GM18526 (cell line): ENCODE data around the gene FOS.
A peak's percentile ranks its signal among the peaks of the same experiment; 100 is the strongest.

Experiments used
- POLR2A ChIP-seq: IDR thresholded peaks from 3 replicates; pipeline ENCODE4 v1.6.1; 2011; ENCODE audit not compliant: insufficient read length; ENCODE audit errors: extremely low read depth

FOS gene

DNA sequence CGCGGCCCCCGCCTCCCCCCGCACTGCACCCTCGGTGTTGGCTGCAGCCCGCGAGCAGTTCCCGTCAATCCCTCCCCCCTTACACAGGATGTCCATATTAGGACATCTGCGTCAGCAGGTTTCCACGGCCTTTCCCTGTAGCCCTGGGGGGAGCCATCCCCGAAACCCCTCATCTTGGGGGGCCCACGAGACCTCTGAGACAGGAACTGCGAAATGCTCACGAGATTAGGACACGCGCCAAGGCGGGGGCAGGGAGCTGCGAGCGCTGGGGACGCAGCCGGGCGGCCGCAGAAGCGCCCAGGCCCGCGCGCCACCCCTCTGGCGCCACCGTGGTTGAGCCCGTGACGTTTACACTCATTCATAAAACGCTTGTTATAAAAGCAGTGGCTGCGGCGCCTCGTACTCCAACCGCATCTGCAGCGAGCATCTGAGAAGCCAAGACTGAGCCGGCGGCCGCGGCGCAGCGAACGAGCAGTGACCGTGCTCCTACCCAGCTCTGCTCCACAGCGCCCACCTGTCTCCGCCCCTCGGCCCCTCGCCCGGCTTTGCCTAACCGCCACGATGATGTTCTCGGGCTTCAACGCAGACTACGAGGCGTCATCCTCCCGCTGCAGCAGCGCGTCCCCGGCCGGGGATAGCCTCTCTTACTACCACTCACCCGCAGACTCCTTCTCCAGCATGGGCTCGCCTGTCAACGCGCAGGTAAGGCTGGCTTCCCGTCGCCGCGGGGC is at the start of gene FOS:
FOS (plus strand) TSS at position 407 of the 731 bp plus-strand sequence; CDS start at position 562, 155 bp downstream.
- peak; percentile 91 for TF ChIP-seq POLR2A

DNA sequence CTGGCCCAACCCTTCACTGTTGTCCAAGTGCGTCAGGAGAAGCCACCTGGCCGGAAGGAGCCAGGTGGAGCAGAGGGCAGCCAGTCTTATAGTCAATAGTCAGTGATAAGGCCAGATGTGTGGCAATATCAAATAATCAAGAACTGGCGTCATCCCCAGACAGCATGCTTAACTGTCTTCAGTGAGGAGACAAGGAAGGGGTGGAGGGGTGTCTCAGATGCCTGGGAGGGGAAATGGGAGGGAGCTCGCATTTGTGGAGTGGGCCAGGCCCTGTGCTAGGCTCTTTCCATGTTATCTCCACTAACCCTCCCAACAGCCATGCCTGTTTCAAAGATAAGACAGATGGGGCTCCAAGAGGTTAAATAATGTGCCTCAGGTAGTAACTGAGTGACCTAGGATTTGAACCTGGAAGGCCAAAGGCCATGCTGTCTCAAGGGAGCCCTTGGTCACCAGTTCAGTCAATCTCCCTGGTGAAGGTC is 48.9 kb upstream of the FOS start:
- no peak for TF ChIP-seq POLR2A

DNA sequence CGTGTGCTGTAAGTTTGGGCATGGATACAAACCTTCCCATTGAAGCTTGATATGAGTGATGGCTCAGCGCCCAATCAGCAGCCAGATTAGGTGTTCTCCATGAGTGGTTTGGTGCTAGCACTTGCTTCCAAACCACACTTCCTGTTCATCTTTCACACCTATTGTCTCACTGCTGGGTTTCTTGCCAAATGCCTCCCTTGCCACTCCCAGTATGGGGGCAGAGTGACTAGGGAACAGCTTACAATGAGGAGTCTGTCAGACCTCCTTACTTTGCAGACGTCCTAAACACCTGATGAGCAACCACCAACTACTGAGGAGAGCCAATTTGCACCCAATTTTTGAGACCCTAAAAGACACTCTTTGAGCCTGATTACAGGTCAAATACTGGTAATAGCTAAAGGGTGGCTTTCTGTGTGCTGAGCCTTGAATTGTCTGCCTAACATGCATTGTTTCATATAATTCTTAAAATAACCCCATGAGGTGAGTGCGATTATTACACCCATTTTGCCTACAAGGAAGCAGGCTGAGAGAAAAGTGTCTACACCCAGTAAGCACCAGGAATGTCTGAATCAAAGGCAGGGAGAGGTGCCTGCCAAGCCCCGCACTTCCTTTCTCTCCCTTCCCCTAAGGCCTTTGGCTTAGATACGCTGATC is 48.4 kb upstream of the FOS start:
- TF ChIP-seq POLR2A, result no peak

DNA sequence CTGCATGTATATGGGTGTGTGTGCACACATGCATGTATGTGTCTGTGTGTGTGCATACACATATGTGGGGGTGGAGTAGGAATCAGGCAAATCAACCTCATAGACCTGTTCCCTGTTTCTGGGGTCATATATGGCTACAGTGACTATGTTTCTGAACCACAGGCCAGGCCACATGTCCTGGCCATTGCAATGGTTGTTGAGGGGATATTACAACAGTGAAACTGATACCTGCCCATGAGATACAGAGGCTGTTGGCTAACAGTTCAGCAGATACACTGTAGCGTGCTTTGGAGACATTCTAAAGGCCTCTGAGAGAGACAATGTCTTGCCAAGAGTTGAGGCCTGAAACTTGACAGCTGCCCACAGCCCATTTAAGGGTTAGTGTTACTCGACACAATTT is 47.3 kb upstream of the FOS start:
- TF ChIP-seq POLR2A, result no peak

DNA sequence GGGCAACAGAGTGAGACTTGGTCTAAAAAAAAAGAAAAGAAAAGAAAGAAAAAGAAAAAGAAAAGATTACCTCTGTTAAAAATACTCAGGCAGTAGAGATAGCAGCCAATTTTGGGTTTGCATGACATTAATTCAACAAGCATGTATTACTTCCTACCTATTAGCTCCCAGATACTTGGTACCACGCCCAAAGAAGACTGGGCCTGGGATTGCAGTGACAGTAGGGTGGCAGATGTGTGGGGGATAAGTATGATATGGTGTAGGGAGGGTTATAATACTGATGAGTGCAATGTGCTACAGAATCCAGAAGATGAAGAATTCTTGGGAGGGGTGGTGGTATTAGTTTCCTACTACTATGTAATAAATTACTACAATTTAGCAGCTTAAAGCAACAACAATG is 46.4 kb upstream of the FOS start:
- TF ChIP-seq POLR2A, result no peak

DNA sequence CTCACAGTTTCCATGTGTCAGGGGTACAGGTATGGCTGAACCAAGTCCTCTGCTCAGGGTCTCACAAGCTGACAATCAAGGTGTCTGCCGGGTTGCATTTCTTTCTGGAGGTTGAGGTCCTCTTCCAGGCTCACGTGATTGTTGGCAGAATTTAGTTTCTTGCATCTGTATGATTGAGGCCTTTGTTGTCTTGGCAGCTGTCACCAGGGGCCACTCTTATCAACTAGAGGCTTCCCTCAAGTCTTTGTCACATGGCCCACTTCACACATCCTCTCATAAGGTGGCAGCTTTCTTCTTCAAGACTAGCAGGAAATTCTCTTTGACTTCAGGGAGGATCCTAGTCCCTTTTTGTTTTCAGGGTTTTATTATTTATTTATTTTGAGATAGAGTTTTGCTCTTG is 46.0 kb upstream of the FOS start:
- TF ChIP-seq POLR2A, result no peak

DNA sequence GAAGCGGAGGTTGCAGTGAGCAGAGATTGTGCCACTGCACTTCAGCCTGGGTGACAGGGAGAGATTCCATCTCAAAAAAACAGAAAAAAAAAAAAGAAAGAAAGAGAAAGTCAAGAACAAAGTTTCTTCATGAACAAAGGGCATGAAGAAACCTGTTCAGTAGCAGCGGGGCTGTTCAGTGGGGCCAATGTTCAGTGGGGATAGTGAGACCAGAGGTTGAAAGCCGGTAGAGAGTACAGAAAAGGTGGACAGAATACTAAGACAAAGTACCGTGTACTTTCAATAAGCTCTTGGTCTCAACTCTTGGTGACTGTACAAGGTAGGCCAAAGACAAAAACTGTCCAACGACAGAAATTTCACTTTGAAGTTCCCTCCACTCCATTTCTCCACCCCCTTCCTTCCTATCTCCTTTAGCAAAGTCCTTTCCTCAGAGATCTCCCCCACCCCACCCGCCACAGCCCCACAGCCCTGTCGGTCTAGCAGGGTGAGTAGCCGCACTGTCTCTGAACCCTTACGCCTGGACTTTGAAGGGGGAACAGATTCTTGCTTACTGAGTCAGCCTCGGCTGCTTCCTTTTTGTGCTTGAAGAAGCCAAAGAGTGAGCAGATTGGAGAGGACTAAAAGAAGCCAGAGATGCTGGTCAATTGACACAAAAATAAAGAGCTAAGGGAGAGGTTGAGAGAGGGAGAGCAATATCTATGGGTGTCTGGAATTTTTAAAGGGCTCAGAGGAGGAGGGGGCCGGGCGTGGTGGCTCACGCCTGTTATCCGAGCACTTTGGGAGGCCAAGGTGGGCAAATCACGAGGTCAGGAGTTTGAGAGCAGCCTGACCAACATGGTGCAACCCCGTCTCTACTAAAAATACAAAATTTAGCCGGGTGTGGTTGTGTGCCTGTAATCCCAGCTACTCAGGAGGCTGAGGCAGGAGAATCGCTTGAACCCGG is 44.2 kb upstream of the FOS start:
- TF ChIP-seq POLR2A, result no peak

DNA sequence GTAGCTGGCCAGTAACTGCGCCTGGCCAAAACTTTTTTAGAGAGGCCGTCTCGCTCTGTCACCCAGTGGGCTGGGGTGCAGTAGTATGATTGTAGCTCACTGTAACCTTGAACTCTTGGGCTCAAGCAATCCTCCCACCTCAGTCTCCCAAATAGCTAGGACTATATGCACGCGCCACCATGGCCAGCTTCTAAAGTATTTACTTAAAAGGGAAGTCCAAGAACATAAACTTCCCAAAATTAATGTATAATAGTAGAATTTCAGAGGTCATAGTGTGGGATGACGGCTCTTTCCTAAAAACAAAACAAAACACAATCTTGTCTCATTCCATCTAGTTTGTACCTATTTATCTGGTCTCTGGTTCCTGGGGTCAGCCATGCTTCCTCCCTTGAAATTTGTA is 42.2 kb upstream of the FOS start:
- TF ChIP-seq POLR2A, result no peak

DNA sequence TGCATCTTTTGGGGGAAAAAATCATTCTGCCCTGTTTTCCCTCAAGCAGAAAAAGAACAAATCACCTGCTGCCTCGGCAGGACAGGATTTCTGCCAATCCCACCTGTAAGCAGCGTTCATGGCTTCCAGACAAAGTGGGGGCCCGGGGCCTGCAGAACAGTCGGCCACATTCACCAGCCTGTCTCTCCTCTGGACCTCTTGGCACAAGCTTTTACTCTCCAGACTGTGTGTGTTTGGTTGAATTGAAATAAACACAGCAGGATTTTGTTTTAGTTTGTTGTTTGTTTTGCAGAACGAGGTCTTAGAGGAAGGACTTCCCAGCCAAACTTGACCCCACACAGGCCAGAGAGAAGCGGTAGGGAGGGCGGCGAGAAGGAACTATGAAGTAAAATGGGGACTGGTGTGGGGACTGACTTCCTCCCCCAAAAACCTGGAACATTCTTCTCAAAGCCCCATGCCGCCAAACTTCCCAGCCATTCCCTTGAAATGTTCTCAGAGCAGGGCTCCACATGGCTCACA is 41.7 kb upstream of the FOS start:
- TF ChIP-seq POLR2A, result no peak

DNA sequence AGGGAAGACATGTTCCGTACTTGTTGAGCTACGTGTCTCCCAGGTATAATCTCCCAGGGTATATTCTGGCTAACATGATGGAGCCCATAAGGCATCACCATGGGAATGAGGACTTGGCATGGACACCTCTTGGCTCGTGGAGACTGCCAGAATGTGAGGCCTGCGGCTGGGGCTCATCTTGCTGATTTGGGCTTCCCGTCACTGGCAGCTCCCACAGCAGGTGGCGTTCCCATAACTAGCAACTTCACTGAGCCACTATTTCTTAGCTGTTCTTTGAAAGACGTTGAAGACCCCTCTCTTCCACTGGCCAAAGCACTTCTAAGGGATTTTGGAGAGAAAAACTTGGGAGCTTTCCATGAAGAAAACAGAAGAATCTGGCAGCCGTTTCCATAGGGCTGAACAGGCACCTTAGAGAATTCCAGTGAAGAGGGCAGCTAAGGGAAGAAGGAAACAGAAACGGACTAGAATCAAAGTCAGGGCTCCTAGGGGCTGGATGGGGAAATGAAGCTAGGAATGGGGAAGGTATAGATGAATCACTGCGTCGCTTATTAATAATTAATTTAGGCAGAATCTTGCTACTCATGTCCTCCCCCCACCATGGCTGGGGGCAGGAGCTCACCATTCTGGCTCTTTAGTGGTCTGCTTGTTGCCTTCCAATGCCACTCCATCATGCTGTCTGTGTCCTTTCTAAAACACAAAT is 39.7 kb upstream of the FOS start:
- no peak for TF ChIP-seq POLR2A

DNA sequence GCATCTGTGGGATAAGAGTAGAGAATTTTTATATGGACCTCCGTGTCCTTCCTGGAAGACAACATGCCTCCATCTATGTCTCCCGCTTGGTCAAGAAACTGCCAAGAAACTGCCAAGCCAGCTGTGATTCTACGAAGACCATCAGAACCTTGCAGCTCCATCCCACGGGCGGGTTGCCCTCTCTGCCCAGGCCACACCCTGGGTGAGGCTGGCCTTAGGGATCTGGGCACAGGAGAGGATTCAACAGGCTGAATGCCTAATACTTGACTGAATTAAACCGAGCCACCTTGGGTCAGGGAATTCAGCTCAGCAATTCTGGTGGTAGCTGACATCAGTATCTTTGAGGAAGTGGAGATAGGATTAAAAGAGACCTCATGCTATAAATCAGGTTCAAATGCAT is 37.8 kb upstream of the FOS start:
- TF ChIP-seq POLR2A, result no peak

DNA sequence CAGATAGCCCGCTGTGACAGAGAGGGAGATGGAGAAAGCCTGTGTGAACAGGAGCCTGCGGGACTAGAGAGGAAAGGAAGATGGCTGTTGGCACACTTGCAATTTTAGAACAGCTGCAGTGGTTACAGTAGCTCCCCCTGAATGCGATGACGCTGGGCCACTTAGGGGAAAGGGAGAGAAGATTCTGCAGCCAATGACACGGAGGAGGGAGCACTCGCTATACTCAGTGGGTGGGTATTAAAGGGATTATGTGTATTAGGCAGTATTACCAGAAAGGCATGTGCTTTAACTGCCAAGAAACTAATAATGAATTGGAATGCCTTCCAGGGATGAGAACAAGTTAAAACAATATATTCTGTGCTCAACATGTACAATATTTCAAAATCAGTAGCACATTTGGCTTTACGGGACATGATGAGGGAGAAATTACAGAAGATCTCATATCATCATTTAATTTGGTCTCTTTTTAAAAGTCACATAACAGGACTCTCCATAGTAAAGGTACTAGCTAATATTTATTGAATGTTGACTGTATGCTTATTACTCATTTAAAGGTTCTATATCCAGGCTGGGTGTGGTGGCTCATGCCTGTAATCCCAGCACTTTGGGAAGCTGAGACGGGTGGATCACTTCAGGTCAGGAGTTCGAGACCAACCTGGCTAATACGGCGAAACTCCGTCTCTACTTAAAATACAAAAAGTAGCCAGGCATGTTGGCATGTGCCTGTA is 35.9 kb upstream of the FOS start:
- TF ChIP-seq POLR2A, result no peak

DNA sequence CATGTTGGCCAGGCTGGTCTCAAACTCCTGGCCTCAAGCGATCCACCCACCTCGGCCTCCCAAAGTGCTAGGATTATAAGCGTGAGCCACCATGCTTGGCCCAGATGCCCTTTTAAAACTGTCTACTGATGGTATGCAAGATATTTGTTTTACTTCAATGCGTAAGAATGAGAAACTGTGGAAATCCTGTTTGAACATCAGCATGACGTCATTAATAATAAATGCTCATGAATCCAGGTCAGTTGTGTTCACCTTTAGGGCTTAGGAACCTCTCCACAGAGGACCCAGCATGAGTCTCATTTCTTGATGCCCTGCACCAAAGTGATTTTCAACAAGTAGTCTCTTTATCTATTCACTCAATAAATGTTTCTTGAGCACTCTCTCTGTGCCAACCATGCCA is 34.5 kb upstream of the FOS start:
- TF ChIP-seq POLR2A, result no peak
